ENCODE results near the gene NOP56. TPM values are rescaled to one million over a fixed set of nuclear protein-coding genes. Genes with fewer than 3 reads are reported as not detected.

The NOP56 gene
- total and polyA plus RNA-seq, 2 of the 4 experiments (the other 2 are of a cell fraction), result 189 to 231 TPM

- no peaks in the 10 kb centered on the region for H3K79me1 ChIP-seq (ENCODE audit: low read depth in 1 of 2, low read length in 2 of 2)
- H2BK15ac ChIP-seq (ENCODE audit: low read depth, low read length), result no peak overlapping the region
- ATAC-seq (ENCODE audit: low read depth) (no peak), DNase-seq (no peak)
- H3K9me3 ChIP-seq (ENCODE audit: control insufficient read depth, insufficient read depth, low read length), result peaks cover 7% of the 10 kb centered on the region
- H2BK5ac ChIP-seq (ENCODE audit: low read depth, low read length, poor library complexity, severe bottlenecking), result no peak overlapping the region
- TF ChIP-seq SMC3 (IDR thresholded peaks at IDR 0.05; ENCODE audit: low read depth, low read length) (no peak), MXI1 (IDR thresholded peaks at IDR 0.05; ENCODE audit: borderline replicate concordance, low read depth, low read length) (no peak), RCOR1 (IDR thresholded peaks at IDR 0.05; ENCODE audit: insufficient replicate concordance, low read length) (no peak), MAZ (IDR thresholded peaks at IDR 0.05; ENCODE audit: borderline replicate concordance, low read depth, low read length) (no peak), CTCF (conservative IDR thresholded peaks at IDR 0.05; ENCODE audit: low read depth, low read length) (no peak), RAD21 (IDR thresholded peaks at IDR 0.05; ENCODE audit: low read length) (no peak), CEBPB (IDR thresholded peaks at IDR 0.05; ENCODE audit: low read depth, low read length) (no peak), FOS (IDR thresholded peaks at IDR 0.05; ENCODE audit: low read depth, low read length) (no peak)
- H3K14ac ChIP-seq (replicated peaks; ENCODE audit: low read depth, low read length), result no peak overlapping the region
- H3K56ac ChIP-seq (ENCODE audit: extremely low read depth, insufficient read depth, low read length), result no peak overlapping the region
- no peak overlapping the region for H3K4me2 ChIP-seq (ENCODE audit: low read depth, low read length)
- ChIA-PET POLR2A (ENCODE audit: unreplicated experiment) (no interaction called here), CTCF (interaction anchor here (0.6 kb wide), 1 partner anchor 709 kb away, joined by 5 read pairs; no protein-coding TSS in a partner anchor)
- no peaks in the 10 kb centered on the region for H3K4me1 ChIP-seq (ENCODE audit: control insufficient read depth, insufficient read depth, low read length)
- no peak overlapping the region for H2AFZ ChIP-seq (replicated peaks; ENCODE audit: low read length, poor library complexity)
- H3K4me3 ChIP-seq (ENCODE audit: insufficient read depth, low read depth, low read length), result no peak overlapping the region
- no peak overlapping the region for H4K8ac ChIP-seq (ENCODE audit: low read depth in 2 of 2, low read length in 2 of 2)
- no peak overlapping the region for H3K27ac ChIP-seq (ENCODE audit: insufficient read depth, low read length)
- intact Hi-C loops (cut with micrococcal nuclease), result no loop called here
- H3K4ac ChIP-seq (ENCODE audit: low read depth, low read length), result no peak overlapping the region
- in situ Hi-C loops (cut with MboI; ENCODE audit: low sequenced_read_pairs), result no loop called here
- H2BK120ac ChIP-seq (ENCODE audit: low read depth, low read length), result no peak overlapping the region
- no peak overlapping the region for H3K23ac ChIP-seq (ENCODE audit: low read depth, low read length)
- H4K5ac ChIP-seq (ENCODE audit: low read depth, low read length), result no peak overlapping the region
- H3K36me3 ChIP-seq (ENCODE audit: control insufficient read depth, insufficient read depth, low read length), result no peaks in the 10 kb centered on the region
- no peaks in the 10 kb centered on the region for H3K9me1 ChIP-seq (ENCODE audit: insufficient read depth, low read length)
- H3K9ac ChIP-seq (ENCODE audit: low read depth, low read length), result no peak overlapping the region
- dilution Hi-C loops (cut with HindIII; ENCODE audit: low sequenced_read_pairs, unreplicated experiment), result no loop called here
- no peak overlapping the region for H2BK20ac ChIP-seq (ENCODE audit: low read depth, low read length)
- no CpG with 5 or more reads among the region's 4 CpGs for WGBS, 2 experiments (ENCODE audit: extremely low coverage in 2 of 2, insufficient read length in 1 of 2)
- no peak overlapping the region for H2AK5ac ChIP-seq (ENCODE audit: low read depth, low read length)
- no peak overlapping the region for H3K18ac ChIP-seq (ENCODE audit: low read depth, low read length)
- no peak overlapping the region for H4K91ac ChIP-seq (ENCODE audit: insufficient read depth, low read depth, low read length)
- no peak overlapping the region for H2AK9ac ChIP-seq (replicated peaks; ENCODE audit: low read depth, low read length, poor library complexity)
- H4K20me1 ChIP-seq (ENCODE audit: insufficient read depth, low read length), result no peaks in the 10 kb centered on the region
- H3K27me3 ChIP-seq (ENCODE audit: control insufficient read depth, insufficient read depth, low read length), result peaks cover 2% of the 10 kb centered on the region; the same call in 1 of the 2 replicates
- BruUV-seq (replicated peaks), result no TSS peak
Measured at GRCh38 chr20:2624190-2624589, 28.2 kb upstream of the NOP56 start.
